ENCODE results near the gene SGF29.

DNA sequence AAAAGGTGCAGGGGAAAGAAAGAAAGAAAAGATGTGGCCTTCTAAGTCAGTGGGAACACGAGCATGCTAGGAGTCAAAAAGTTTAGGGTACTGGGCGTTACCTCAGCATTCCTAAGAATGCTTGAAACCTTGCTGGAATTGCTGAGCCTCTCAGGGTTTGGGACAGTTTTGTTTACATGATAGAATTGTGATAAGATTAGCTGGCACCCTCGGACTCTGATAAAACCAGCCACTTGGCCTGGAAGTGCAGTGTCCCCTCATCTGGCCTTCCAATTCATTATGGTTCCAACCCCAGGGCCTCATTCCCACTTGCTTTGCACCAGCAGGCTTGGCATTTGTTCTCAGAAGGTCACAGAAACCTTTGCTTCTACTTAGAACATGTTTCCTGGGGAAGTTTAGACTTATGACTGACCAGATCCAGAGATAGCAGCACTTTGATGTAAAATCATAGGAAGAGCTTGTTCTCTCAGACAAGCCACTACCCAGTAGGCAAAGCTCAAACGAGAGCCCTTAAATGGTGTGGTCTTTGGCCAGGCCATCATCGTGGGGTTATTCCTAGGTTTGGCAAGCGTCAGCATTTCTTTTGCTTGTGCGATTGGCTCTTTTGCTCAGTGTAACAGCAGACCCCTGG, 8.0 kb downstream of the SGF29 start:
- no peak for TF ChIP-seq EZH2phosphoT487 (IDR thresholded peaks at IDR 0.05)
- TF ChIP-seq, protein P1, sequence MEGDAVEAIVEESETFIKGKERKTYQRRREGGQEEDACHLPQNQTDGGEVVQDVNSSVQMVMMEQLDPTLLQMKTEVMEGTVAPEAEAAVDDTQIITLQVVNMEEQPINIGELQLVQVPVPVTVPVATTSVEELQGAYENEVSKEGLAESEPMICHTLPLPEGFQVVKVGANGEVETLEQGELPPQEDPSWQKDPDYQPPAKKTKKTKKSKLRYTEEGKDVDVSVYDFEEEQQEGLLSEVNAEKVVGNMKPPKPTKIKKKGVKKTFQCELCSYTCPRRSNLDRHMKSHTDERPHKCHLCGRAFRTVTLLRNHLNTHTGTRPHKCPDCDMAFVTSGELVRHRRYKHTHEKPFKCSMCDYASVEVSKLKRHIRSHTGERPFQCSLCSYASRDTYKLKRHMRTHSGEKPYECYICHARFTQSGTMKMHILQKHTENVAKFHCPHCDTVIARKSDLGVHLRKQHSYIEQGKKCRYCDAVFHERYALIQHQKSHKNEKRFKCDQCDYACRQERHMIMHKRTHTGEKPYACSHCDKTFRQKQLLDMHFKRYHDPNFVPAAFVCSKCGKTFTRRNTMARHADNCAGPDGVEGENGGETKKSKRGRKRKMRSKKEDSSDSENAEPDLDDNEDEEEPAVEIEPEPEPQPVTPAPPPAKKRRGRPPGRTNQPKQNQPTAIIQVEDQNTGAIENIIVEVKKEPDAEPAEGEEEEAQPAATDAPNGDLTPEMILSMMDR (IDR thresholded peaks at IDR 0.05): no peak

All from neural progenitor cell (in vitro differentiated cells).